H1 (cell line): ENCODE measurements around the gene TMEM127.

ENCODE experiments used
- EP300 ChIP-seq, 2 experiments: IDR thresholded peaks; 1 replicate in 1 of 2; 2 replicates in 1 of 2; pipeline ENCODE4 v1.6.1; 2011 to 2012; ENCODE audit warnings: low read depth in 2 of 2, low read length in 2 of 2, mild to moderate bottlenecking in 2 of 2, borderline replicate concordance in 1 of 2, inconsistent platforms in 1 of 2, moderate library complexity in 1 of 2
- EZH2 ChIP-seq: fragments of 200-600 bp; sonication (generic); IDR thresholded peaks from 2 replicates; pipeline ENCODE4 v1.7.1; 2012; ENCODE audit warnings: low read depth, mild to moderate bottlenecking, moderate library complexity, low read length, inconsistent platforms; ENCODE audit not compliant: severe bottlenecking
- HDAC6 ChIP-seq: IDR thresholded peaks from one replicate; pipeline ENCODE4 v1.7.1; 2012; ENCODE audit warnings: low read depth, mild to moderate bottlenecking, inconsistent platforms, low read length, moderate library complexity
- POLR2AphosphoS5 ChIP-seq: IDR thresholded peaks from 2 replicates; pipeline ENCODE4 v1.6.1; 2011; ENCODE audit warnings: low read depth, low read length
- RFX5 ChIP-seq: IDR thresholded peaks from 2 replicates; pipeline ENCODE4 v1.6.1; 2011; ENCODE audit warnings: low read depth, low read length, improper control_type of control experiment, borderline replicate concordance
- TAF1 ChIP-seq: IDR thresholded peaks from 2 replicates; pipeline ENCODE4 v1.6.1; 2011; ENCODE audit warnings: mild to moderate bottlenecking, low read depth, low read length
- TBP ChIP-seq: IDR thresholded peaks from 2 replicates; pipeline ENCODE4 v1.6.1; 2011; ENCODE audit warnings: low read depth, low read length, improper control_type of control experiment
- TF ChIP-seq, protein P1 (sequence below), 3 experiments: IDR thresholded peaks; 1 replicate in 2 of 3; 2 replicates in 1 of 3; pipeline versions ENCODE4 v1.5.1 to v1.6.1; 2011; ENCODE audit warnings: low read length in 3 of 3, mild to moderate bottlenecking in 3 of 3, inconsistent platforms in 2 of 3, low read depth in 1 of 3, moderate library complexity in 1 of 3; ENCODE audit not compliant: insufficient read depth in 1 of 3; ENCODE audit errors: control extremely low read depth in 1 of 3
- TF ChIP-seq, protein P2 (sequence below): IDR thresholded peaks from 2 replicates; pipeline ENCODE4 v1.6.1; 2012; ENCODE audit warnings: low read length, inconsistent platforms

DNA sequence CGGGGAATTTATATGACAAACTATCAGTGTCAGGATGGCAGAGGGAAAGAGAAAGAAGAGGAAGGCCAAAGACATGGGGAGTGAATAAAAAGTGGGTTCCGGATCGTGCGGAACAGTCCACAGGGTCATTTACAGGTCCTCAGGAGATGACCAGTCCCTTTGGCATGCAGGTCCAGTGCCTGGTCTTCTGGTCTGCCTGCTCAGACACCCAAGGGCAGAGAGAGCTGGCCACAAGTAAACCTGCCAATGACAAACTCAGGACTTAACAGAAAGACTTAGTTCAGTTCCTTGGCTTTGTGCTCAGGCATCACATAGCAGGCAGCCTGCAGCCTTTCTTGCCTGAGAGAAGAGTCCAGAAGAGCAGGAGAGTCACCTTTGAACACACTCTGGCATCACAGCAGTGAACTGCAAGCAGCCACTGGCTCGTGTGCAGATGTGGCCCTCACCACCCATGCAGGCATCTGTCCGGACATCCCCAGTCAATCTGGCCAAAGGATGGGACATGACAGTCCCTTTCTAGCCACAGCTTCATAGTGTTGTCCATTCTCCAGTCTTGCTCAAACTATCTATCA, 14.0 kb downstream of the TMEM127 start:
- no peak for TF ChIP-seq RFX5
- TF ChIP-seq EZH2: no peak
- TF ChIP-seq, protein P1, sequence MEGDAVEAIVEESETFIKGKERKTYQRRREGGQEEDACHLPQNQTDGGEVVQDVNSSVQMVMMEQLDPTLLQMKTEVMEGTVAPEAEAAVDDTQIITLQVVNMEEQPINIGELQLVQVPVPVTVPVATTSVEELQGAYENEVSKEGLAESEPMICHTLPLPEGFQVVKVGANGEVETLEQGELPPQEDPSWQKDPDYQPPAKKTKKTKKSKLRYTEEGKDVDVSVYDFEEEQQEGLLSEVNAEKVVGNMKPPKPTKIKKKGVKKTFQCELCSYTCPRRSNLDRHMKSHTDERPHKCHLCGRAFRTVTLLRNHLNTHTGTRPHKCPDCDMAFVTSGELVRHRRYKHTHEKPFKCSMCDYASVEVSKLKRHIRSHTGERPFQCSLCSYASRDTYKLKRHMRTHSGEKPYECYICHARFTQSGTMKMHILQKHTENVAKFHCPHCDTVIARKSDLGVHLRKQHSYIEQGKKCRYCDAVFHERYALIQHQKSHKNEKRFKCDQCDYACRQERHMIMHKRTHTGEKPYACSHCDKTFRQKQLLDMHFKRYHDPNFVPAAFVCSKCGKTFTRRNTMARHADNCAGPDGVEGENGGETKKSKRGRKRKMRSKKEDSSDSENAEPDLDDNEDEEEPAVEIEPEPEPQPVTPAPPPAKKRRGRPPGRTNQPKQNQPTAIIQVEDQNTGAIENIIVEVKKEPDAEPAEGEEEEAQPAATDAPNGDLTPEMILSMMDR (IDR thresholded peaks at IDR 0.05; ENCODE audit: control extremely low read depth in 1 of 3, insufficient read depth in 1 of 3, low read depth in 1 of 3, low read length in 3 of 3): no peak
- TF ChIP-seq, protein P2, sequence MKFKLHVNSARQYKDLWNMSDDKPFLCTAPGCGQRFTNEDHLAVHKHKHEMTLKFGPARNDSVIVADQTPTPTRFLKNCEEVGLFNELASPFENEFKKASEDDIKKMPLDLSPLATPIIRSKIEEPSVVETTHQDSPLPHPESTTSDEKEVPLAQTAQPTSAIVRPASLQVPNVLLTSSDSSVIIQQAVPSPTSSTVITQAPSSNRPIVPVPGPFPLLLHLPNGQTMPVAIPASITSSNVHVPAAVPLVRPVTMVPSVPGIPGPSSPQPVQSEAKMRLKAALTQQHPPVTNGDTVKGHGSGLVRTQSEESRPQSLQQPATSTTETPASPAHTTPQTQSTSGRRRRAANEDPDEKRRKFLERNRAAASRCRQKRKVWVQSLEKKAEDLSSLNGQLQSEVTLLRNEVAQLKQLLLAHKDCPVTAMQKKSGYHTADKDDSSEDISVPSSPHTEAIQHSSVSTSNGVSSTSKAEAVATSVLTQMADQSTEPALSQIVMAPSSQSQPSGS: no peak
- no peak for TF ChIP-seq POLR2AphosphoS5
- TF ChIP-seq TBP: no peak
- no peak for TF ChIP-seq EP300 (IDR thresholded peaks at IDR 0.05; ENCODE audit: borderline replicate concordance in 1 of 2, low read depth in 2 of 2, low read length in 2 of 2)
- no peak for TF ChIP-seq HDAC6
- no peak for TF ChIP-seq TAF1
